Measurements from ENCODE around the gene LAMA4. TPM values are rescaled to one million over a fixed set of nuclear protein-coding genes. Genes with fewer than 3 reads are reported as not detected.
A peak's percentile ranks its signal among the peaks of the same experiment; 100 is the strongest.

LAMA4 gene
- total RNA-seq, 1 experiment from 2014 or later = 156 TPM

DNA sequence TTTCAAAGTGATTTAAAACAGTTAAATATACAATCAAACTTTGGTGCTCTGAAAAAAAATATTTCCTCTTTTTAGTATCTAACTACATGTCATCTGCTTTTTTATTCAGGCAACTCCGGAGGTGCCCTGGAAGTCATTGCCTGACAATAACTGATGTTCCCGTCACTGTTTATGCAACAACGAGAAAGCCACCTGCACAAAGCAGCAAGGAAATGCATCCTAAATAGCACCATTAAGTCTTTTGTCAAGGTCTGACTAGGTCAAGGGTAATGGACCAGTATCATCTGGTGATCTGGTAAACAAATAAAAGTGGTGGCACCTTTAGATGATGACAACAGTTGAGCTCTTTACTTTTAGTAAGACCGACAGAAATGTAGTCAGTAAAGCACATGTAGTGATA lies 153.8 kb downstream of the LAMA4 start:
- no peak for DNase-seq (ENCODE audit: low read depth)

DNA sequence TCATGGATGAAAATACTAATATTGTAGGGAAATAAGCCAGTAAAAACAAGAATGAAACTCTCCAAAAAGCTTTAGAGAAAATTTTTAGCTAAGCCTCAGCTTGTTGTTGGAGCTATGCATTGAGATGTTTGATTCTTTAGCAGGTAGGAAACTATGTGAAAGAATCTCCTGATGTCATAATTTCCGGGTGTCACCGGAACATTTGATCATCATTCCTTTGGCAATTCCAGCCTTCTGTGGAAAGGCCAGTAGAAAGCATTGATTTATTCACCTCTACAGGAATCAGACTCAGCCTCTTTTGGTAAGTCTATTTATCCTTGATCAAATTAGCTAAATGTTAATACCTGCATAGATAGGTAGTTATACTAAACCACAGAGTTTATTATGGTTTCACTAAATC lies 157.5 kb downstream of the LAMA4 start:
- DNase-seq (ENCODE audit: low read depth) = no peak

DNA sequence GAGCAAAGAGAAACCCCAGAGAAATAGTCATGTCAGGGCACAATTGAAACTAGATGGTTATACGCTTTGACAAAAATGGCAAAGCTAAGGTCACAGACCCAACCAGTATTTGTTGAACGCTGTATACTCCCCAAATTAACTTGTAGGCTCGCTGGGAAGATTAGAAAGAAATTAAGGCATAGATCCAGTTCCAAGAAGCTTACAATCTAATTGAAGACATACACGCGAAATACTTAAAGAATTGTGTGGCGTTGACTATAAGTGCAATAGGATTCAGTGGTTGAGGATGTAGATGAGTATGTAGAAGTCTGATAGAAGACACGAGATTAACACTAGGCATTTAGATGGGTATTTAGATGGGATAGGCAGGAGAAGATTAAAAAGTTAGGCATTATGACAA lies 166.5 kb downstream of the LAMA4 start:
- DNase-seq (ENCODE audit: low read depth) = no peak

DNA sequence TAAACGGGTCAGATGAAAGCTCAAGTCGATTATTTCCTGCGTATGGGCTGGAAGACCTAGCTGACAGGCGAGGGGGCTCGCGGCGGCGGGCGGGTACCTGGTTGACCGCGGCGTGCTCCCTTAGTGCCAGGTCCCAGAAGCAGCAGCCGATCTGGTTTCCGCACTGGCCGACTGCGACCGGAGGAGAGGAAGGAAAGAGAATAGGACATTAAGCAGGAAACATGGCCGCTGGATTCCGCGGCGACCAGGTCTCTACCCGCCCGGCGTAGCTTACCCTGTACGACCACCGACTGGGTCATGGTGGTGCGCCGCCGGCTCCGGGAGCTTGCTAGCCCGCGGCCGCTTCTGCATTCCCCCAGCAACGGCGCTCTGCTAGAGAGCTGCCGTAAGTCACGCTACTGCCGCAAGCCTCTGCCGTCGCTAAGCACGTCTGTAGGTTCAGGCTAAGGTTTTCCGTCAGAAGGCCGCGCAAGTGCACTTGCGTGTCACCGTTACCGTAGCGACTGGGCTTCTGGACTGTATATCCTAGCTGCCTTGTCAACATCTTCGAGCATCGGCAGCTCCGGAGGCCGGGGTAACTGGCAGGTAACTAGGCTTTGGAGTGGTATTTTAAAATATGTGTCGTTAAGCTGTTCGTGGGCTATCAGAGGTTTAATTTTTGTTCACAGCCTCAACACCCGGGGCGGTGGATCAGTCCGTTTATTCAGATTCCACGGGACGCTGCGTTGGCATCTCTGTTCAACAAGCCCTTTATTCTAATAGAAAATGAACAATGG lies 167.0 kb downstream of the LAMA4 start, which contains the start of the genes FAM229B and TUBE1:
Gene FAM229B, plus strand, starts transcription at position 456 of the 776 bp plus-strand sequence. CDS start 11,693 bp downstream, outside the sequence.
Gene TUBE1, minus strand, starts transcription at position 347 of the 776 bp plus-strand sequence. Its CDS starts 48 bp downstream, at position 299.
- peak; percentile 98 for DNase-seq (ENCODE audit: low read depth)

DNA sequence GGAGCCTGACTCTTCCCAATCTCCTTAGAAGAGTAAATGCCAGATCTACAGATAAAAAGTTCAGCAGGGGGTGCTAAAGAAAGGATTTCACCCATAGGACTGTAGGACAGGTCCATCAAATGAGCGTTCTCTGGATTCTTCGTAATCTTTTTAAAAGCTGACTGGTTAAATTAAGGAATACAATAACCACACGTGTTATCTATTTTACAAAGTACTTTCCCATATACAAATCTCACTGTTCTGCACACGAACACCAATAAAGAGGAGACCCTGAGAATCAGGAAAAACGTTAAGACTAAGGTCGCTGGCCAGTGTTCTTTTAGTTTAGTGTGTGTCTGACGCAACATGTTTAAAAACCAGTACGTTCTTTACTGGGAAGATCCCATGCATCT lies 167.6 kb downstream of the LAMA4 start:
- peak; percentile 74 for DNase-seq (ENCODE audit: low read depth)

DNA sequence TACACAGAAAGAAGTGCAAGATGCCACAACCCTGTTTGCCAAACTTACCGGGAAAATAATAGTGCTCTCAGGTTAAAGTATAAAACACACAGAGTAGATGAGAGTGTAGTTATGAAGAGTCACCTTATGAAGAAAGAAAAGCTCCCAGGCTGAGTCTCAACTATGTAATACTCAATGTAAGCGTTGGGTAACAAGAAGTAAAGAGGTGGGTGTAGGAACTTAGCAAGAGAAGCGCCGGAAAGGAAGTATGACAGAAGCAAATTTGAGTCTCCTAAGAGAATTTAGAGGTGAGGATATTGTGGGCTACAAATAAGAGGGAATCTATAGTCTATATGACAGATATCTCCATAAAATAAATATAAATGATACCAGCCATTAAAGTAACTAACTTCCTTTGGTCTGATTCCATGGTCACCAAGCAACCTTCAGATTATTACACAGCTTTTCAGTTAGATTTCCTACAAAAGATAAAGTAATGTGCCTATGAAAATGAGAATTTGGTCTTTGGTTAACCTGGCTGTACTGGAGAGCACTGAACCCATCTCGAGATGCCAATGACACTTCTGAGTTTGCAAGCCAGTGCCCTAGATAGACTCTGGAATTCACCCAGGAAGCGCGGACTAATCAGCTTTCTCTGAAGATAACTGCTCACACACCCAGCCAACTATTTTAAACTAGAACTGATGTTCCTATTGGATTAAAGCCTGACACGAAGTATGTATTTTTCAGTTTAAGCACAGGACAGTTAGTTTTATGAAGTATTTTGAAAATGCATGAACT lies 168.9 kb downstream of the LAMA4 start:
- DNase-seq (ENCODE audit: low read depth) = no peak

DNA sequence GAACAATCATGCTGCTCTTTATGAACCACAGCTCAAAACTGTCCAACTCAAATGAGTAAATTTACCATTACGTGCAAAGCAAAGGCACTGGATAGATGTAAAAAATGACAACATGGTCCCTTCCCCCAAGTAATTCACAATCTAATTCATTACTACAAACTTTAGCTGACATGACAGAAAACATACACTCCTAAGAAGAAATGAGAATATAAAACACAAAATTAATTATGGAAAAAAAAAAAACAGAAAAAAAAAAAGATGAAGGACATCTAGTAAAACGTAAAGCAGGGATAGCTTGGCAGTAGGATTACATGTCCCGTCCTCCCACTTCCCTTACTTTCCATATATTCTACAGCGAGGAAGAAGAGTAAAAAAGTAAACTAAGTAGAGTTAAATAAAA lies 172.8 kb downstream of the LAMA4 start:
- DNase-seq (ENCODE audit: low read depth) = no peak

DNA sequence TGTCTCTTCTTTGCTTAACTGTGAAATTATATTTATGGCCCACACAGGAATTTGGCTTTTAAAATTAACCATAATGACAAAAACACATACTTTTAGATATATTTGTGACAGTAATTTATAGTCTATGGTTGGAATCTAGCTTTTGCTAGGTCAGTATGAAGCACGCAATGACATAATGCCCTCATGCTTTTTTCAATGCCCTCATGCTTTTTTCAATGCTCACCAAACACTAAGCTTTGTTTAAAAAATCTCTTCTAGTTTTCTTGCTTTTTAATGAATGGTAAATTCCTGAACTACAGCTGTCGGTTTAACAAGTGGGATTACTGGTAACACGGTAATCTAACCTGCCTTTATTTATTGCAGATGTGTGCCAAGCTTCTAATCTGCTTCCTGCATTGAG lies 187.8 kb downstream of the LAMA4 start:
- no peak for DNase-seq (ENCODE audit: low read depth)

DNA sequence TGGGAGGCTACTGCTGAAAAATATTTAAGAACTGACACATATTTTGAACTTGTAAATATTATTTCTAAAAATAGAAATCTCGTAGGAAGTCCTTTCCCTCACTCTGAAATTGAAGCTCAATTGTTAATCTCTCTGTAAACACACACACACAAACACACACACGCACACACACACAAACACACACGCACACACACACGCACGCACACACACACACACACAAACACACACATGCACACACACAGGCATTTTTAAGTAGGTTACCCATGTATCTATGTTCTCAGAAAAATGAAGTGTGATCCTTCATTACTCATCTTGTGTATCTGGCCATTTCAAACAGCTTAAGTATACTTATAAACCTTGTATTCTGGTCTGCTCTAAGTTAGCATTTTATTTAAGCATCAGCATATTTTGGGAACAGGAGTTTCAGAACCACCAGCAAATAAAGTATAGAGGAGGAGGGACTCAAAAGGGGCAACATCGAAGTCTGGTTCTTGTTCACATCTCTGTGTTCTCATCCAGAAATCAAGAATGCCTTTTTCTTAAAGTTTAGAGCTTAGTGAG lies 188.9 kb downstream of the LAMA4 start:
- no peak for DNase-seq (ENCODE audit: low read depth)

DNA sequence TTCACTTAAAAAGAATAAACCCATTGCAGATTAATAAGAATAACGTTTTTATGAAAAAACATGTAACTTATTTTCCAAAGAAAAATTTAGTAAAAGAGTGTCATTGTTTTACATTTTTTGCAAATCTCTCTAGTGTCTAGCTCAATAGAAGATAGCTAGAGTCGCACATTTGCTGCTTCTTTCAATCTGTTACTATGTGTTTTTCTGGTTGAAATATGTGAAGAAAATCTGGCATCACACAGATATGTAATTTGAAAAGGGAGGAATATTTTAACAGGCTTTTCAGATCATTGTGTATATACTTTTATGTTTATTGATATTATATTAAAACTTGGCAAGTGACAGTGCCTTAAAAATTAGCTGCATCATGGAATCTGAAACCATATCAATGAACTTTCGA lies 191.4 kb downstream of the LAMA4 start:
- DNase-seq (ENCODE audit: low read depth) = no peak

DNA sequence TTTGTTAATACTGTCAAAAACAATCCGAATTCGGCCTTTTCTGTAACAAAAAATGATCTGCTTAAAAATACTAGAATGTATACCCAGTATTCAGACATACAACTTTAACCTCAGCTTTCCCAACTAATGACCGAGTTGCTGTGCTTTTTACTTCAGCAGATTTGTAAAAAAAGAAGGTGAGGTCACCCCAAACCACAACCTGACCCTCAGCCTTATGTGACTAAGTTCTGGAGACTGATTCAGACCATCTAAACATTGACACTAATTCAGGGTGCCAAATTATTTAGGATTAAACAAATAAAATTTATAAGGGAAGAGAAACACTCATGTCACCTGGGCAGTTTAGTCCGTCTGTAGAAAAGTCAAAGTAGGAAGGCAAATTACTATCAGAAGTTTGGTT lies 192.8 kb downstream of the LAMA4 start:
- peak; percentile 78 for DNase-seq (ENCODE audit: low read depth)

Other genes starting within 250 kb of the LAMA4 start
- gene CCN6, start 200.5 kb downstream of the LAMA4 start, total RNA-seq (2014; rRNA removed; shearing (Covaris generic)) = not detected in 2 replicates
- 22.7 and 29.8 TPM in 2 replicates for gene TUBE1, start 167.1 kb downstream of the LAMA4 start, total RNA-seq (2014; rRNA removed; shearing (Covaris generic))
- 31.3 and 34.2 TPM in 2 replicates for gene FAM229B, start 167.0 kb downstream of the LAMA4 start, total RNA-seq (2014; rRNA removed; shearing (Covaris generic))
- 0.05 TPM in 2 replicates for gene RFPL4B, start 92.8 kb upstream of the LAMA4 start, total RNA-seq (2014; rRNA removed; shearing (Covaris generic))

All from M059J (cell line).